Measurements from ENCODE around the gene ZNF678.
A peak's percentile ranks its signal among the peaks of the same experiment; 100 is the strongest.

ZNF678 gene

GRCh38 chr1:227561241-227561907, 2.0 kb upstream of the ZNF678 start:
- DNase-seq (ENCODE audit: extremely low read depth, low read depth), result no peak
- no peak overlapping the region for H3K4me3 ChIP-seq (replicated peaks; ENCODE audit: low read depth, low read length)
- TF ChIP-seq, protein P1, sequence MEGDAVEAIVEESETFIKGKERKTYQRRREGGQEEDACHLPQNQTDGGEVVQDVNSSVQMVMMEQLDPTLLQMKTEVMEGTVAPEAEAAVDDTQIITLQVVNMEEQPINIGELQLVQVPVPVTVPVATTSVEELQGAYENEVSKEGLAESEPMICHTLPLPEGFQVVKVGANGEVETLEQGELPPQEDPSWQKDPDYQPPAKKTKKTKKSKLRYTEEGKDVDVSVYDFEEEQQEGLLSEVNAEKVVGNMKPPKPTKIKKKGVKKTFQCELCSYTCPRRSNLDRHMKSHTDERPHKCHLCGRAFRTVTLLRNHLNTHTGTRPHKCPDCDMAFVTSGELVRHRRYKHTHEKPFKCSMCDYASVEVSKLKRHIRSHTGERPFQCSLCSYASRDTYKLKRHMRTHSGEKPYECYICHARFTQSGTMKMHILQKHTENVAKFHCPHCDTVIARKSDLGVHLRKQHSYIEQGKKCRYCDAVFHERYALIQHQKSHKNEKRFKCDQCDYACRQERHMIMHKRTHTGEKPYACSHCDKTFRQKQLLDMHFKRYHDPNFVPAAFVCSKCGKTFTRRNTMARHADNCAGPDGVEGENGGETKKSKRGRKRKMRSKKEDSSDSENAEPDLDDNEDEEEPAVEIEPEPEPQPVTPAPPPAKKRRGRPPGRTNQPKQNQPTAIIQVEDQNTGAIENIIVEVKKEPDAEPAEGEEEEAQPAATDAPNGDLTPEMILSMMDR (IDR thresholded peaks at IDR 0.05; ENCODE audit: low read depth, low read length, missing control alignments), result no peak

DNA sequence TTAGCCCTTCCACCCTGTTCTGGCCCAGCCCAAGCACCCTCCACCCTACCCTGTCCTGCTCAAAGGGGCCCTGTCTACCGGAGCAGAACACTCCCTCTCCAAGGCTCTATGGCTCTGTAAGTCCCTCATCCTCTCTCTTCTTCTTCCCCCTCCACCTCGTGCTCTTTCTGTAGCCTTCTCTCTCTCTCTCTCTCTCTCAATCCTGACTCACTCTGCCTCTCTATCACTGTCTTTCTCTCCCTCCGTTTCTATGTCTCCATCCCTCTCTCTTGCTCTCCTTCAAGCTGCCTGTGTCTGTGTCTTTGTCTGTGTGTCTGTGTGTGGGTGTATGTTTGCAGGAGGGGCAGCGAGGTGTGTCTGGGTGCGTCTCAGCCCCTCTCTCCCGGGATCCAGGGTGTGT, 1.3 kb upstream of the ZNF678 start:
- no peak overlapping the region for H3K4me3 ChIP-seq (replicated peaks; ENCODE audit: low read depth, low read length)
- no peak for DNase-seq (ENCODE audit: extremely low read depth, low read depth)
- TF ChIP-seq, protein P1 (IDR thresholded peaks at IDR 0.05; ENCODE audit: low read depth, low read length, missing control alignments), result no peak

GRCh38 chr1:227562933-227563323, 428 bp upstream of the ZNF678 start:
- TF ChIP-seq, protein P1 (IDR thresholded peaks at IDR 0.05; ENCODE audit: low read depth, low read length, missing control alignments), result no peak
- DNase-seq (ENCODE audit: extremely low read depth, low read depth), result no peak
- peak overlapping the region; percentile 79; the same call in 1 of the 2 replicates for H3K4me3 ChIP-seq (replicated peaks; ENCODE audit: low read depth, low read length)

DNA sequence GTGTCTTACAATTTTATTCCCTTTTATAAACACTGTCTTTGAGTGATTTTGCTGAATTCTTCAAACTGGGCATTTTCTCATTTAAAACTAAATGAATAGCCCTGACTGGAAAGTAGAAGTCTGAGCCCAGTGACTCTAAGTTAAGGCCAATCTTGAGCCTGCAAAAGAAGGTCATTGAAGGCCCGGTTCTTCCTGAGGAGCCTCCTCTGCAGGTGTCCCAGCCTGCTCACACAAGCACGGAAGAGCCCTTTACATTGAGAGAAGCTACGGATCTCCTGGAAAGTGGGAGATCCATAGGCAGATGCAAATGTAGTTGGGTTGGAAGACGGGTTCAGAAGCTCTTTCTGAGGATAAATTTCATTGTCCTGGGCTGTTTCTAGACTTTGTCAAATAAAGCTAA, 3.9 kb downstream of the ZNF678 start:
- H3K4me3 ChIP-seq (replicated peaks; ENCODE audit: low read depth, low read length), result no peak overlapping the region
- DNase-seq (ENCODE audit: extremely low read depth, low read depth), result no peak
- TF ChIP-seq, protein P1 (IDR thresholded peaks at IDR 0.05; ENCODE audit: low read depth, low read length, missing control alignments), result no peak

- TF ChIP-seq, protein P1 (IDR thresholded peaks at IDR 0.05; ENCODE audit: low read depth, low read length, missing control alignments), result no peak
- DNase-seq (ENCODE audit: extremely low read depth, low read depth), result no peak
- H3K4me3 ChIP-seq (replicated peaks; ENCODE audit: low read depth, low read length), result no peak overlapping the region
These were observed 5.2 kb downstream of the ZNF678 start for GRCh38 chr1:227568593-227568992.

- TF ChIP-seq, protein P1 (IDR thresholded peaks at IDR 0.05; ENCODE audit: low read depth, low read length, missing control alignments), result no peak
- no peak for DNase-seq (ENCODE audit: extremely low read depth, low read depth)
- H3K4me3 ChIP-seq (replicated peaks; ENCODE audit: low read depth, low read length), result no peak overlapping the region
These were observed 9.4 kb downstream of the ZNF678 start for GRCh38 chr1:227572752-227573151.

DNA sequence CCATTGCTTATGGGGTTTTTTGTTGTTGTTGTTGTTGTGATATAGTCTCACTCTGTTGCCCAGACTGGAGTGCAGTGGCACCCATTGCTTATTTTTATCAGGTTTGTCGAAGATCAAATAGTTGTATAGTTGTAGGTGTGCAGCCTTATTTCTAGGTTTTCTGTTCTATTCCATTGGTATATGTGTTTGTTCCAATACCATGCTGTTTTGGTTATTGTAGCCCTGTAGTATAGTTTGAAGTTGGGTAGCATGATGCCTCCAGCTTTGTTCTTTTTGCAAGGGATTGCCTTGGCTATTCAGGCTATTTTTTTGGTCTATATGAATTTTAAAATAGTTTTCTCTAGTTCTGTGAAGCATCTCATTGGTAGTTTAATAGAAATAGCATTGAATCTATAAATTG, 11.6 kb downstream of the ZNF678 start:
- no peak overlapping the region for H3K4me3 ChIP-seq (replicated peaks; ENCODE audit: low read depth, low read length)
- TF ChIP-seq, protein P1 (IDR thresholded peaks at IDR 0.05; ENCODE audit: low read depth, low read length, missing control alignments), result no peak
- no peak for DNase-seq (ENCODE audit: extremely low read depth, low read depth)
